Omental fat pad (tissue), 4 donors: ENCODE data around the gene ENPP1. TPM values are rescaled to one million over a fixed set of nuclear protein-coding genes. Genes with fewer than 3 reads are reported as not detected.
A peak's percentile ranks its signal among the peaks of the same experiment; 100 is the strongest.

ENCODE experiments used
- ATAC-seq: fragments of 150-250 bp; one replicate; pipeline ENCODE4 v1.9.1; 2016; ENCODE audit warnings: mild to moderate bottlenecking, moderate library complexity; ENCODE audit not compliant: low FRiP score
- DNase-seq: peaks from one replicate; pipeline ENCODE4 v3.0.0-alpha.2; 2019; ENCODE audit warnings: low spot score
- CTCF ChIP-seq, 3 donors: fragments of 450-650 bp; IDR thresholded peaks; one replicate each; pipeline ENCODE4 v1.5.1; 2016 to 2017; ENCODE audit warnings: antibody characterized with exemption in 3 of 3, mild to moderate bottlenecking in 3 of 3, moderate library complexity in 2 of 3
- total RNA-seq, 4 donors: library from RNA; depleted of rRNA; stranded (reverse); fragments of >200 nt; gene quantifications; one replicate each; pipeline ENCODE4 v1.1.0, GENCODE V29; 2016

Gene ENPP1
- total RNA-seq, 4 donors from 2014 or later, result 10.9 to 60.8 (median 19.3) TPM

- DNase-seq, result no peak
- no peak for TF ChIP-seq CTCF (IDR thresholded peaks at IDR 0.05)
- no peak for ATAC-seq
These were observed 109.0 kb downstream of the ENPP1 start for GRCh38 chr6:131916847-131917246.

GRCh38 chr6:131917318-131917717, 109.5 kb downstream of the ENPP1 start:
- DNase-seq, result no peak
- TF ChIP-seq CTCF (IDR thresholded peaks at IDR 0.05), result no peak
- no peak for ATAC-seq

- DNase-seq (no peak), ATAC-seq (no peak)
- no peak for TF ChIP-seq CTCF (IDR thresholded peaks at IDR 0.05)
These were observed 110.2 kb downstream of the ENPP1 start for GRCh38 chr6:131917763-131918649.

- ATAC-seq, result no peak
These were observed 111.0 kb downstream of the ENPP1 start for GRCh38 chr6:131918650-131919355.

GRCh38 chr6:131920656-131921055, 112.8 kb downstream of the ENPP1 start:
- DNase-seq (no peak), ATAC-seq (no peak)
- no peak for TF ChIP-seq CTCF (IDR thresholded peaks at IDR 0.05)

More at GRCh38 chr6:131918650-131919355, 111.0 kb downstream of the ENPP1 start:
- no peak for DNase-seq
- TF ChIP-seq CTCF (IDR thresholded peaks at IDR 0.05), result no peak

- DNase-seq (peak; percentile 29), ATAC-seq (no peak)
- no peak for TF ChIP-seq CTCF (IDR thresholded peaks at IDR 0.05)
These were observed 115.5 kb downstream of the ENPP1 start for GRCh38 chr6:131923356-131923755.
